Measurements from ENCODE around the gene BPIFA3.

BPIFA3 gene

DNA sequence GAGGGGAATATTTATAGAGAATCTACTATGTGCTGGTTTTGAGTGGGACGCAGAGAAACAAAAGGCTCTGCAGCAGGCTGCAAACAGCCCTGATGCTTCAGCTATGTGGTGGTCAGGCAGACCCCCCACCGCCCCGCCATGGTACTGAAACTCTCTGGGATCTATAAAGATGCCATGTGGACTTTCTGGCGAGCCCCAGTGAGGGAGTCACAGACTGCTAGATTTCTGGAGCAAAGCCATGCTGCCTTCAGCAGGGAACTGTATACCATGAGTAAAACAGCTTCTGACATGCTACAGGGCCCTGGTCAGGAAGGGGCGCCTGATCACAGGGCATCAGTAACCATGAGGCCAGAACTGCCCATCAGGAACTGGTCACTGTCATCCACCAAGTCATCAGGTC lies 46.6 kb downstream of the BPIFA3 start:
- no peak for DNase-seq (ENCODE audit: low read depth)

DNA sequence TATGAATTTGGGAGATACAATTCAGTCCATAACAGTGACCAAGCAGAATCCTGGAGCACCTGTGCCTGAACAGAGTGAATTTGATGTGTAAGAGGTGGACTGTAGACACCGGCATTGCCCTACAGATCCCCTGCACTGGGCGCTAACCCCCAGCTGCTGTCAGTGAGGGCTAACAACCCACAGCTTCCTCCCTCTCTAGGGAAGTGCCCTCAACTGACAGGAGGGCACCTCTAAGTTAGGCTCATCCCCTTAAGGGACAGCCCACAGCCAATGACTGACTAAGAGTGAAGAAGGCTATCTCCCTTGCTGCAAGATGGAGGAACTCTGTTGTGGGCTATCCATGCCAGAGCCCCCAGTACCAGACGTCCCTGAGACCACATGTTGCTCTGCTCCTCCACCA lies 50.5 kb downstream of the BPIFA3 start:
- no peak for DNase-seq (ENCODE audit: low read depth)

DNA sequence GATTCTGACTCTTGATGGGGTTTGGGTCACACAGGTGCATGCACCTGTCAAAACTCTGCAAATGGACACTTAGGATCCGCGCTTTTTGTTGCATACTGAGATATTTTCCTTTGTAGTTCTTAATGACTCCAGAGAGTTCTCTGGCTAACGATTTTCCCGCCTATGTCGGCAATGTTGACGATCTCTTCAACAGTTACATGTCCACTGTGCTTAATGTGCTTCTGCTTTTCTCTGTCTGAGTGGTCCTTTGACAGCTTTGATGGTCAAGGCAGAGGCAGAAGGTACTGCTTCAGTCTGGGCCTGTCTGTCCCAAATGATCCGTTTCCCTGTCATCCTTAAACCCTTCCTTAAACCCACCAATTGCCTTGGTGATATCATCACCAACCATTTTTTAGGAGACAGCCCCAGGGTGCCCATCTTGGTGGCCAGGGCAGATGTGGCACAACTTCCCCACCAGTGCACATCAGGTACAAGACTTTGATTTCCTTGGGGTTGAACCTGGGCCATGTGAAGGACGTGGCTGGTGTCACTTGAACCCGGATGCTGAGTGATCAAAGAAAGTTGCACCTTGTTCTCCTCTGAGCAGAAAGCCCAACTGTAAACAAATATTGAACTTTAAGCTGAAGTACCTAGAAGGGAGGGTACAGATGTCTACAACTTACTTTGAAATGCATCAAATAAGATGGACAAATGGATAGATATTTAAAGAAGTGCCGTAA lies 55.2 kb downstream of the BPIFA3 start:
- DNase-seq (ENCODE audit: low read depth) = no peak

DNA sequence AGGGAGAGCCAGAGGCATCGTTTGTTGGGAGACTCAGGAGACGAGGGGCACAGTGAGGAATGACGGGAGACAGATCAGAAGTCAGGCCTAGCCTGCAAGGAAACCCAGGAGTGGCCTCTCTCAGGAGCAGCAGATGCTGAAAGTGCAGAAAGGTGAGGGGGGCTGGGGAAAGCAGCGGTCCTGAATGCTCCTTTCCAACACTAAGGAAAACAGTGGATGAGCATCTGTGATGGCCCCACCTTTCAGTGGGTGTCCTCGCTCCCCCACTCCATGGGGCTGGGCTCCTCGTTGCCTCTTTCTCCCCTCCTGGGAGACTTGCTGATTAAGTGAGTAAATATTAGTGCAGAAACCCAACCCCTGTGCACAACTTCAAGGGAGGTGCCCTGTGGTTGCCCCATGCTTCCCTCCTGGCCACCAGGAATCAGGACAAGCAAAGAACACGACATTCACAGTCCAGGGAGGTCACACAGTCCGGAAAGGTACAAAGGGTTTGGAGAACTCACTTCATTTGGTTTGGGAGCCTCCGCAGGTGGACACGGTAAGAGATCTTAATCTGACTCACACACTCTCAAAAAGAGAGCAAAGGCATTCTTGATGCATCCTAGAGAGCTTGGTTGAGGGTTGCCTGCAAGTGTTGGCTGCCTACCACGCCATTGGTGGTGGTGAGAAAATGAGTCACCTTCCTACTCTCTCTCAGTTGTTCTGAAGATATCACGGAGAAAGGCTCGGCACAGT lies 56.1 kb downstream of the BPIFA3 start:
- no peak for DNase-seq (ENCODE audit: low read depth)

DNA sequence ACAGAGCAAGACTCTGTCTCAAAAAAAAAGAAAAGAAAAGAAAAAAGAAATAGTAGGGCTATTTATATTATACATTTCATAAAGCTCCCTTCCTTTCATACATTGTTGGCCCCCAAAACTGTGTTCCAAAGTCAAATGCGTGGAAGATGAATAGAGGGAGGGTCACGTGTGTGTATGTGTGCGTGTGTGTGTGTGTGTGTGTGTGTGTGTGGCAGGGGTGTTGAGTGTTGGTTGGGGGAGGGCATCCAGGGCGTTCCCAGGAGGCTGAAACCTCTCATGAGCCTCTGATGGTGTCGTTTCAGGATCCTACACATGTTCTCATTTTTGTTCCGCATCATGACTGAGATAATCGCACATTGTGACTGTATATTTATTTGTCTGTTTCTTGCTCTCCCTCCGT lies 58.1 kb downstream of the BPIFA3 start:
- DNase-seq (ENCODE audit: low read depth) = no peak

DNA sequence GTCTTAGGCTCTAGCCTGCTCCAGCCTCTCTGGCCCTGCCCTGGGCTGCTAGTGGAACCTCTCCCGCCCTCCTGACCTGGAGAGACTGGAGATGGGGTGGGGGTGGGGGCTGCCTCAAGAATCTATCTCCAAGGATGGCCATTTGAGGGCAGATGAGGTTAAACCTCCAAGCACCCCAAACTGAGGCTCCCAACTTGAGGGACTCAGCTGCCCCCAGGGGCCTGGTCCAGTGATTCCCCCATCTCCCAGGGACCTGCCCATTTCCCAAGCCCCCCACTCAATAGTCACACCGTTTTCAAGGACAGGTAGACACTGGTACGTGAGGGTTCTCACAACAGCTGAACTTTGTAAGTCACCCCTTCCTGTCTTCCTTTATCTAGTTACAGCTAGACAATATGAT lies 58.7 kb downstream of the BPIFA3 start:
- DNase-seq (ENCODE audit: low read depth) = no peak

DNA sequence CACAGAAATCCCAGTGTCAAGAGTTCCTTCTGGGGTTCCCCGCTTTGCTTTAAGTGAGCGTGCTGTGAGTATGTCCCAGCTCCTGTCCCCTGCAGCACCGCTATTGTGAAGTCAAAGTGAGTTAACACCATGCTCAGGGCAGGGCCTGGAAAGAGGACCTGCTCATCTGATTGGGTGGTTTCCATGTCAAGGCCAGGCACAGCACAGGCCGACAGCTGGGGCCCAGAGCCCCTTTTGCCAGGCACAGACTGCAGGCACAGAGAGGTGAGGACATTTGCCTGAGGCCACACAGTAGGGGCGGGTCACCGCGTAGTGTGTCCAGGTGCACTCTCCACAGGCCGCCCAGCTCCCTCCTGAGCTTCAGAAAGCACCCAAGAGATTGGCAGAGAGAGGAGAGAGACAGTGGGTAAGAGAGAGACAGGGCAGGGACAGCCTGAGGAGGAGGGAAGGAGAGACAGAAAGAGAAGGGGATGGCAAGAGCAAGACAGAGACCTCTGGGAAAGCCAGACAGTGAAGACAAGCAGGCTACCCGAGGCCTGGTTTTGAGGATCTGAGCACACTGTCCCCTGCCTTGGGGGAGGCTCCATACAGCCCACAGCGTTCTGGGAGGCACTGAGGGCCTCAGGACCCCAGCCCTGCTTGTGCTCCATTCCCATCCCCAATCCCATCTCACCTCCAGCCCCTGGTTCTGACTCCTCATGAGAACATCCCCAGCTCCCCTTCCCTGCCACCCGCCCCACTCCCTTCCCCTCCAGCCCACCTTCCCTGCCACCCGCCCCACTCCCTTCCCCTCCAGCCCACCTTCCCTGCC lies 59.4 kb downstream of the BPIFA3 start:
- DNase-seq (ENCODE audit: low read depth) = no peak

All from non-pigmented ciliary epithelial cell (primary cell).